HG03135 (cell line): ENCODE data around the gene CEP131.

Source experiments
- ATAC-seq: cut with Tn5 transposase; IDR thresholded peaks from one replicate; pipeline ENCODE4 v1.9.1; 2021; ENCODE audit warnings: mild to moderate bottlenecking, moderate library complexity; ENCODE audit not compliant: unreplicated experiment

CEP131 gene

GRCh38 chr17:81170727-81171494 is 51.9 kb downstream of the CEP131 start:
- ATAC-seq: no peak

- ATAC-seq: no peak
These were observed 52.9 kb downstream of the CEP131 start for GRCh38 chr17:81169870-81170309.

DNA sequence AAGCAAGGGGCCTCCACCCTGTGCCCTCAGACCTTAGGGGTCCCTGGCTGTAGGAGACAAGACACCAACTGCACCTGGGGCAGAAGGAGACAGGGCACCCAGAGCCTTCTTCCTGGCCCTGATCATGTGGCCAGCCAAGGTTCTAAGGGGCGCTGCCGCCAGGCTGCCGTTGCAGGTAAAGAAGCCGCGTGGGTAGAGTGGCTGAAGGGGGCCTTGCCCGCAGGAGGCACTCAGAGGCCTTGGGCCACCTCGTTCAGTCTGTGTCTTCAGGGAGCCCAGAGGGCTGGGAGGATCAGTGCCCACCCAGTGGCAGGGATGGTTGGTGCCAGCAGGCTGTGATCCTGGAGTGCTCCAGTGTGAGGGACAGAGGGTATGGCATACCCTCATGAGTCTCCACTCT is 55.1 kb downstream of the CEP131 start:
- no peak for ATAC-seq

DNA sequence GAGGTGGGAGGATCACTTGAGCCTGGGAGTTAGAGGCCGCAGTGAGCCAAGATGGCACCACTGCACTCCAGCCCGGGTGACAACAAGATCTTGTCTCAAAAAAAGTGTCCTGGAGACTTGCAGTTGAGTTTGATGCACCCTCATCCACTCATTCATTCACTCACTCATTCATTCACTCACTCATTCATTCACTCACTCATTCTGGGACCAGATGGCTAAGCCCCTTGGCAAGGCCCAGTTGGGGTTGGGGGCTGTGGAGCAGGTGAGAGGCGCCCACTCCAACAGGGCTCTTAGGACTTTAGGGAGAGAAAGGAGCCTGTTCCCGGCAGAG is 55.6 kb downstream of the CEP131 start:
- ATAC-seq: no peak

DNA sequence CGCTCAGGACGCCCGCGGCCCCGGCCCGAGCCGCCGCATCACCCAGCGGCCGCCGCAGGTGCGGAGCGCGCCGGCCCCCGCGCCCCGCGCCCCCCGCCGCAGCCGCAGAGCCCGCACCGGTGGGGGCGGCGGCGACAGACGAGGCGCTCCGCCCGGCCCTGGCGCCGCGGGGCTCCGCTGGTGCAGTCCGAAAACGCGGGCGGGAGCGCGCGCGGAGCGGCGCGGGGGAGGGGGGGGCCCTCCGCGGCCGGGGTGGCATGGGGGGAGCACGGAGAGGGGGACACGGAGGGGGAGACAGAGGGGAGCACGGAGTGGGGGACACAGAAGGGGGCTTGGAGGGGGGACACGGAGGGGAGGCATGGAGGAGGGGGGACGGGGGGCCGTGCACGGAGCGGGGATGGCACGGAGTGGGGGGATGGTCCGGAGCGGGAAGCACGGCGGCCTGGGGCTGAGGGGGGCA is 56.7 kb downstream of the CEP131 start, which contains the start of gene AATK:
Gene AATK (minus strand): TSS at position 189 of the 460 bp plus-strand sequence. CDS start 229 bp downstream, outside the sequence.
- ATAC-seq: no peak

DNA sequence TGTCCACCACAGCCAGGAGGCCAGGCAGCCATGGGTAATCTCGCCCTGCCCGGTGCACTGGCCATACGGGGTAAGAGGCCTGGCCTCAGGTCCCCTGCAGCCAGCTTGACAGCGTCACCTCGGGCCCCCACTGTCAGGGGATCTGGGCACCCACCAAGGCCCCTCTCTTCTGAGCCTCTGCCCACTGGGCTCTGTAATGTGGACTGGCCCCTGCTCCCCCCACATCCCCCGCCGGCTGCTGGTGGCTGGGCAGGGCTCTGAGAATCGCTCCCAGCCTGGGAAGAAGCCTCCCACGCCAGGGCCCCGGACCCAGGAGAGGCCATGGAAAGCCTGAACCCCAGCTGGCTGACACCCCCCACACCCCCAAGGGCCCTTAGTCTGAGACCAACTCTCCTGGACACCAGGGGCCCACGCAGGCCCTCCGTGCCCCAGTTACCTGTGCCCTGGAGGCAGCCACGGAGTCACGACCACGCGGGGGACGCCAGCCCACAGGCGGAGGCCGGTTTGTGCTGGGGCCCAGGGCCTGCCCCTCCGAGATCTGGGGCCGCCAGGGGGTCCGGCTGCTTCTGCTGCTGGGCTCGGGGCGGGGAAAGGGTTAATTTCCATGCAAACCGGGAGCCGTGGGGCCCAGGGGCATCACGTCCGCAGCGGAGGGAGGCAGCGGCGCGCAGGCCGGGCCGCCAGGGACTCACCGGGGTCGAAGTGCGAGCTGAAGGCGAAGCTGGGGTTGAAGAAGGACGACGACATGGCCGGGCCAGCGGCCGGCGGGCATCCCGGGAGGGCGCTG is 57.3 kb downstream of the CEP131 start, which contains the start of gene PVALEF:
Gene PVALEF (plus strand): TSS at position 262 of the 787 bp plus-strand sequence. CDS start 15,720 bp downstream, outside the sequence.
- no peak for ATAC-seq

DNA sequence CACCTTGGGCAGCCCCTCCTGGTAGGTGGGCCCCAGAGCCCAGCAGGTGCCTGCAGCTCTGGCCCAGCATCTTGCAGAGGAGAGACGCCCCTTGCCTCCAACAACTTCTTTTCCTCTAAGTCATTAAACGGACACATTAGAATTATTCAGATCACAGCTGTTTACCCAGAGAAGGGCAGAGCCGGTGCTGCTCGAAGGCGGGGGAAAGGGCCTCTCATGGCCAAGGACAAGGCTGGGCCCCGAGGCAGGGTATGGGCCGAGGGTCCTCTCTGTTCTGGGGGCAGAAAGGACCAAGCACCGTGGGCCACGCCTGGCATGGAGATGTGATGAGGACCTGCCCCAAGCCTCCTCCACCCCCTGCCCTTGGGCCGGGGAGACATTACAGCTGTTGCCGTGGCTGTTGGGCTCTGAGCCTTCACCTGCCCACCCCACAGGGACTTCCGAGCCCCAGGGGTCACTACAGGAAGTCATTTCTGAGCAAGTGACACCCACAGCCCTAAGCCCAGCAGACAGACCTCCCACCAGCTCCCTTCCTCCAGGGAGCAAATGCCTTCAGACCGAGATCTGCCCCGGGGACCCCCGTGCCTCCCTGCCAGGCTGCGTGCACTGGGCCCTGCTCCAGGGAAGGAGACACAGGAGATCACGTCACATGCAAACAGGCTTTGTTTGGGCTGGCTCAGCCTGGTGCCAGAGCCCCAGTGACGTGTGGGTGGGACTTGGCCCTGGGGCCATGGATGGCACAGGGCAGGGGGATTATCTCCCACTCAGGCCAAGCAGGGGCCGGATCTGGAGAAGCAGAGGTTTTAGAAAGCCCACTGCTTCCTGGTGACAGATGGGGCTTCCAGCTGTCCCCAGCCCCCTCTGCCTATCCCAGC is 58.2 kb downstream of the CEP131 start:
- ATAC-seq: no peak

- no peak for ATAC-seq
These were observed 58.9 kb downstream of the CEP131 start for GRCh38 chr17:81163703-81164370.

DNA sequence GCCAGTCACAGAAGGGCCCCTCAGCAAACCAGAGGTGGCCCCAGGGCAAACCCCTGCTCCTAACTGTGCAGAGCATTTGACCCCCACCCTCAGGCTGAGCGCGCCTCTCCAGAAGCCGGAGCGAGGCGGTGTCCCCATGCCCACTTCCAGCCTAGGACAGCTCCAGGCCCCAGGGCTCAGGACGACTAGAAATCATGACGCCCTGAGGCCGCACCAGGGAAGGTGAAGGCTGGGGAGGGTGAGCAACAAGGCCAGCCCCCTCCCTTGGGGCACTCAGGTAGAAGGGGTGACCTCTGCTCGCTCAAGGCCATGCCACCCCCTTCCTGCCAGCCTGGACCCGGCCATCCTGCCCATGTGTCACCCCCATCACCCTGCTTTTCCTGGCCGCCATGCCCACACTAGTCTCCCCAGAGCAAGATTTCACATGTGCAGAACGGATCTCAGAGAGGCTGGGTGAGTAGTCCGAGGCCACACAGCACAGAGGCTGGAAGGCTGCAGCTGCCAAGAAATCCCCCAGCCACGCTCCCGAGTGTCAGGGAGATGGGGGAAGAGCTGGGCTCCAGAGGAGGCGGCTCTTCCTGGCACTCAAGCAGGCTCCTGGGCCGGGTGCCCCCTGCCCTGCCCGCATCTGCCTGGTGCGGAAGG is 59.6 kb downstream of the CEP131 start:
- ATAC-seq: no peak

- no peak for ATAC-seq
These were observed 60.3 kb downstream of the CEP131 start for GRCh38 chr17:81162491-81162890.

- no peak for ATAC-seq
These were observed 60.8 kb downstream of the CEP131 start for GRCh38 chr17:81161972-81162371.

- ATAC-seq: no peak
These were observed 61.2 kb downstream of the CEP131 start for GRCh38 chr17:81161536-81161935.

- no peak for ATAC-seq
These were observed 61.9 kb downstream of the CEP131 start for GRCh38 chr17:81160747-81161453.

DNA sequence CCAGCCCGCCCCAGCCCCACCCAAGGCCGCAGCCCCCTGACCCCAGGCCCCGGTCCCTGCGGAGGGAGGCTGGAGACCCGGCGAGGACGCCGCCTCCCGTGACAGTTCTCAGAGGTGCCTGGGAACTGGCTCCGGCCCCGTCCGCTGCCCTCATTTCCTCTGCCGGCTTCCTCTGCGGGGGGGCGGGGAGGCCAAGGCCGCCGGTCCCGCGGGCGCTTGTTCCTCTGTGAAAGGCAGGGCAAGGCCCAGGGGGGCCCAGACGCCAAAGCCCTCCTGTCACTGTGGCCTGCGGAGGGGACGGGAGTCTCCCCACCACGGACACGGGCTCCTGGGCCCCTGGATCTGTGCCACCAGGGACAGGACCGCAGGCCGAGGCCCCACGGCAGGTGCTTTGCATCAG is 62.5 kb downstream of the CEP131 start:
- ATAC-seq: no peak

- no peak for ATAC-seq
These were observed 63.0 kb downstream of the CEP131 start for GRCh38 chr17:81159611-81160265.

GRCh38 chr17:81158688-81159590 is 63.8 kb downstream of the CEP131 start:
- no peak for ATAC-seq

- no peak for ATAC-seq
These were observed 64.7 kb downstream of the CEP131 start for GRCh38 chr17:81157848-81158687.
